ENCODE results near the gene KRTAP9-7.
"Not testable (repeated sequence)": the region's sequence is repeated elsewhere in the genome, so short reads cannot be mapped to it uniquely, and the experiment has no call there.

Gene KRTAP9-7

DNA sequence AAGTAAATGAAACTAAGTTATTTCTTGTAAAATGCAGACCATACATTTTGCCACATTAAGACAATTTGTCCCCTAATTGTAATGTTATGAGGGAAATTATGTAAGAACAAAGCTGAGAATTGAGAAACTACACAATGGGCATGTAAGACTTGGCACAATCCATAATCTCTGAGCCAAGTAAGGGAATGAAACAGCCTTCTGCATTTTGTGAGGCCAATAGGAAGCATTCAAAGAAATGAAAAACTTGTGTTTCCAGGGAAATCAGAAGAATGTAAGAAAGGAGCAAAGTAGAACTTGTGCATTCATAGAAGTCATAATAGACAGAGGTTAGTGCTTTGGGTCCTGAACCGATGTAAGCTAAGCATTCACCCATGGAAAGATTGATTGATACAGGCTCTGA is 24.2 kb upstream of the KRTAP9-7 start:
- ChIA-PET POLR2A (no interaction called here), CTCF (interaction anchor here (1.3 to 1.6 kb wide), 2 partner anchors 109 to 298 kb away, joined by 3 to 4 read pairs; no protein-coding TSS in a partner anchor)
- no peak overlapping the region for H3K4me3 ChIP-seq (ENCODE audit: low read depth, low read length)
- TF ChIP-seq, protein P1, sequence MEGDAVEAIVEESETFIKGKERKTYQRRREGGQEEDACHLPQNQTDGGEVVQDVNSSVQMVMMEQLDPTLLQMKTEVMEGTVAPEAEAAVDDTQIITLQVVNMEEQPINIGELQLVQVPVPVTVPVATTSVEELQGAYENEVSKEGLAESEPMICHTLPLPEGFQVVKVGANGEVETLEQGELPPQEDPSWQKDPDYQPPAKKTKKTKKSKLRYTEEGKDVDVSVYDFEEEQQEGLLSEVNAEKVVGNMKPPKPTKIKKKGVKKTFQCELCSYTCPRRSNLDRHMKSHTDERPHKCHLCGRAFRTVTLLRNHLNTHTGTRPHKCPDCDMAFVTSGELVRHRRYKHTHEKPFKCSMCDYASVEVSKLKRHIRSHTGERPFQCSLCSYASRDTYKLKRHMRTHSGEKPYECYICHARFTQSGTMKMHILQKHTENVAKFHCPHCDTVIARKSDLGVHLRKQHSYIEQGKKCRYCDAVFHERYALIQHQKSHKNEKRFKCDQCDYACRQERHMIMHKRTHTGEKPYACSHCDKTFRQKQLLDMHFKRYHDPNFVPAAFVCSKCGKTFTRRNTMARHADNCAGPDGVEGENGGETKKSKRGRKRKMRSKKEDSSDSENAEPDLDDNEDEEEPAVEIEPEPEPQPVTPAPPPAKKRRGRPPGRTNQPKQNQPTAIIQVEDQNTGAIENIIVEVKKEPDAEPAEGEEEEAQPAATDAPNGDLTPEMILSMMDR (IDR thresholded peaks at IDR 0.05; ENCODE audit: insufficient read depth, low read length, missing control alignments): no peak
- no peak for DNase-seq (ENCODE audit: low read depth, low spot score)

DNA sequence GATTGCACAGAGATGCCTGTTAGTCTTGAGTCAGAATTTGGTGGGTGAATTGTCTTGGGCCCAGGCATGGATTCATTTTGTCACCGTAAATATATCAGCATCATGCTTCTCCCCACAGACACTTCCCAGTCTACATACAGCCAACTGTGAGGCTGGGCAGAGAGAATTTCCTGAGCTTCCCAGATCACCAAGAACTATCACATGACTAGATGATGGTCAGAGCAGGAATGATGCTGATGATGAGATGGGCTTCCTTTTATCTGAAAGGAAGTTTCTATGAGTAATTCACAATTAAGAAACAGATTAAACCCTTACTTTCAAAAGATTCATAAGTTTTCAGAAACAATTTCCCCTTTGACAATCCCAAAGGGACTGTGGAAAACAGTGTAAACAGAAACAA is 20.6 kb upstream of the KRTAP9-7 start:
- TF ChIP-seq, protein P1 (IDR thresholded peaks at IDR 0.05; ENCODE audit: insufficient read depth, low read length, missing control alignments): no peak
- ChIA-PET CTCF (no interaction called here), POLR2A (no interaction called here)

DNA sequence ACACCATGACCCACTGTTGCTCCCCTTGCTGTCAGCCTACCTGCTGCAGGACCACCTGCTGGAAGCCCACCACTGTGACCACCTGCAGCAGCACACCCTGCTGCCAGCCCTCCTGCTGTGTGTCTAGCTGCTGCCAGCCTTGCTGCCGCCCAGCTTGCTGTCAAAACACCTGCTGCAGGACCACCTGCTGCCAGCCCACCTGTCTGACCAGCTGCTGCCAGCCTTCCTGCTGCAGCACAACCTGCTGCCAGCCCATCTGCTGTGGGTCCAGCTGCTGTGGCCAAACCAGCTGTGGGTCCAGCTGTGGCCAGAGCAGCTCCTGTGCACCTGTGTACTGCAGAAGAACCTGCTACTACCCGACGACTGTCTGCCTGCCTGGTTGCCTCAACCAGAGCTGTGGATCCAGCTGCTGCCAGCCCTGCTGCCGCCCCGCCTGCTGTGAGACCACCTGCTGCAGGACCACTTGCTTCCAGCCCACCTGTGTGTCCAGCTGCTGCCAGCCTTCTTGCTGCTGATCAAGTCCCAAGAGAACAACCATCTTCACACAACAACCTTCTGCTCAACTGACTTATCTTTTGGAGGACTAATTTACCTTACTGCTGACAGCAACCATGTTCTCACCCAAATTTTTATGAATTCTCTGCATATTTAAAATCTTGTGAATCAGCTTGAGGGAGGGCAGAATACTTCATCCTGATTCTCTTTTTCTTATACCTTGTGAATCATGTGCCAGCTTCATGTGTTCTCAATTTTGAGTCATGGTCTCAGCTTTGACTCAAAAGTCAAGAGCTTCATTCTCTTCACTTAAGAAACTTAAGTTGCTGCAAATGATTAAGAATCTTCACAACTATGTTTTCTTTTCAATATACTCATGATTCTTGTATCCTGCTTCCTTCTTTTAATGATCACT is 19.9 kb upstream of the KRTAP9-7 start, which contains the start of gene KRTAP9-9:
KRTAP9-9 (plus strand) TSS at position 4 of the 910 bp plus-strand sequence.
- CTCF ChIA-PET; POLR2A ChIA-PET; DNase-seq (ENCODE audit: low read depth, low spot score); H3K4me3 ChIP-seq (ENCODE audit: low read depth, low read length): not testable (repeated sequence)

More for the DNA sequence above, 20.6 kb upstream of the KRTAP9-7 start:
- no peak for DNase-seq (ENCODE audit: low read depth, low spot score)
- no peak overlapping the region for H3K4me3 ChIP-seq (ENCODE audit: low read depth, low read length)

DNA sequence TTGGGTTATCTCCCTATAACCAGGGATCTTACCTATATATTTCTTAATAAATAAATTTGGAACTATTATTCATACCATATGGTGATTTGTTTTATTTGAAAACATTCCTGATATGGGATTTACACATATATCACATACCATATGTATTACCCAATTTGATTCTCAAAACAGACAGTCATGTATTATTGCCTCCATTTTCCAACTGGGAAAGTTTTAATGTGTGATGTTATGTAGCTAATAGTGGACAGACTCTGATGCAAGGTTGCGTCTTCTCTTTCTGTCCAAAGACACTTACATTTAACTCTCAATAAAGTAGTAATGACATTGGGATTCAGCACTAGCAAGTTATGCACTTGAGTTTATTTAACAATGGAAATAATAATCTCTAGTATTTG is 19.2 kb upstream of the KRTAP9-7 start:
- POLR2A ChIA-PET: no interaction called here
- DNase-seq (ENCODE audit: low read depth, low spot score): no peak
- TF ChIP-seq, protein P1 (IDR thresholded peaks at IDR 0.05; ENCODE audit: insufficient read depth, low read length, missing control alignments): no peak
- CTCF ChIA-PET: no interaction called here
- H3K4me3 ChIP-seq (ENCODE audit: low read depth, low read length): no peak overlapping the region

DNA sequence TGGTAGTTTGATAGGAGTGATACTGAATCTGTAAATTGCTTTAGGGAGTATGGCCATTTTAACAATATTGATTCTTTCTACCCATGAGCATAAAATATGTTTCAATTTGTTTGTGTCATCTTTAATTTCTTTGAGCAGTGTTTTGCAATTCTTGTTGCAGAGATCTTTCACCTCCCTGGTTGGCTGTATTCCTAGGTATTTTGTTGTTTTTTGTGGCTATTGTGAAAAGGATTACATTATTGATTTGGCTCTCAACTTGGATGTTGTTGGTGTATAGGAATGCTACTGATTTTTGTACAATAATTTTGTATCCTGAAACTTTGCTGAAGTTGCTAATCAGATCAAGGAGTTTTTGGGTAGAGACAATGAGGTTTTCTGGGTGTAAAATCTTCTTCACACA is 17.1 kb upstream of the KRTAP9-7 start:
- TF ChIP-seq, protein P1 (IDR thresholded peaks at IDR 0.05; ENCODE audit: insufficient read depth, low read length, missing control alignments): no peak
- H3K4me3 ChIP-seq (ENCODE audit: low read depth, low read length): no peak overlapping the region
- ChIA-PET CTCF (no interaction called here), POLR2A (no interaction called here)
- no peak for DNase-seq (ENCODE audit: low read depth, low spot score)

DNA sequence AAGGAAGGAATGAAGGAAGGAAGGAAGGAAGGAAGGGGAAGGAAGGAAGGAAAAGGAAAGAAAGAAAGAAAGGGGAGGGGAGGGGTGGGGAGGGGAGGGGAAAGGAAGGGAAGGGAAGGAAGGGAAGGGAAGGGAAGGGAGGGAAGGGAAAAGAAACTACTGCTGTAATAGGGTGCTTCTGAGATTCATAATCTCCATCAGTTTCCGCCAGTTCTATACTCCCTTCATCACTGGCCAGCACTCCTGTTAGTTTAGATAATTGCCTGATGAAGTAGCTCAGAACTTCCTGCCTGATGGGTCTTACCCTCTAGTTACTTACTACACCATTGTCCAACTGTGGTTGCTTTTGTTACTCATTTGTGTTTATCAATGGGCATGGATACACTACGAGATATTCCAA is 12.3 kb upstream of the KRTAP9-7 start:
- TF ChIP-seq, protein P1 (IDR thresholded peaks at IDR 0.05; ENCODE audit: insufficient read depth, low read length, missing control alignments): no peak
- ChIA-PET CTCF (no interaction called here), POLR2A (no interaction called here)
- no peak for DNase-seq (ENCODE audit: low read depth, low spot score)
- H3K4me3 ChIP-seq (ENCODE audit: low read depth, low read length): no peak overlapping the region

Data from AG04449 (cell line).